H9 (cell line): Measurements from ENCODE around the gene MRPL48. TPM values are rescaled to one million over a fixed set of nuclear protein-coding genes. Genes with fewer than 3 reads are reported as not detected.

Experiments used
- DNase-seq: peaks from one replicate; pipeline ENCODE4 v3.0.0-alpha.2; 2017
- H2AFZ ChIP-seq: one replicate; pipeline ENCODE4 v1.6.1; 2013; ENCODE audit warnings: mild to moderate bottlenecking, low read length, control low read depth, moderate library complexity
- H2AK5ac ChIP-seq: 2 replicates; pipeline ENCODE4 v1.6.1; 2013; ENCODE audit warnings: low read length, control low read depth, mixed read lengths; ENCODE audit not compliant: insufficient read length
- H2BK120ac ChIP-seq: one replicate; pipeline ENCODE4 v1.6.1; 2013; ENCODE audit warnings: low read depth, mild to moderate bottlenecking, low read length, control low read depth, inconsistent platforms; ENCODE audit not compliant: poor library complexity, severe bottlenecking
- H2BK12ac ChIP-seq: 2 replicates; pipeline ENCODE4 v1.6.1; 2013; ENCODE audit warnings: low read length, control low read depth, mixed read lengths, low read depth; ENCODE audit not compliant: insufficient read length
- H2BK15ac ChIP-seq: 2 replicates; pipeline ENCODE4 v1.6.1; 2013; ENCODE audit warnings: low read depth, low read length, control low read depth
- H2BK20ac ChIP-seq: one replicate; pipeline ENCODE4 v1.6.1; 2013; ENCODE audit warnings: low read depth, mild to moderate bottlenecking, low read length, control low read depth, inconsistent platforms; ENCODE audit not compliant: poor library complexity, severe bottlenecking
- H2BK5ac ChIP-seq: 2 replicates; pipeline ENCODE4 v1.6.1; 2013; ENCODE audit warnings: low read length, control low read depth, mixed read lengths; ENCODE audit not compliant: insufficient read length
- H3K14ac ChIP-seq: 2 replicates; pipeline ENCODE4 v1.6.1; 2013; ENCODE audit warnings: low read length, control low read depth; ENCODE audit not compliant: insufficient read depth
- H3K18ac ChIP-seq: 2 replicates; pipeline ENCODE4 v1.6.1; 2013; ENCODE audit warnings: low read depth, mild to moderate bottlenecking, mixed read lengths, low read length, control low read depth; ENCODE audit not compliant: insufficient read length
- H3K23ac ChIP-seq: 2 replicates; pipeline ENCODE4 v1.6.1; 2013; ENCODE audit warnings: low read length, control low read depth, mixed read lengths, low read depth; ENCODE audit not compliant: insufficient read length
- H3K23me2 ChIP-seq: 2 replicates; pipeline ENCODE4 v1.6.1; 2013; ENCODE audit warnings: low read depth, mild to moderate bottlenecking, mixed read lengths, low read length, control low read depth; ENCODE audit not compliant: insufficient read length, poor library complexity, severe bottlenecking
- H3K27ac ChIP-seq: 2 replicates; pipeline ENCODE4 v1.5.1; 2013; ENCODE audit warnings: low read length, control low read depth, mixed read lengths, low read depth; ENCODE audit not compliant: insufficient read length
- H3K27me3 ChIP-seq: 2 replicates; pipeline ENCODE4 v1.6.1; 2013; ENCODE audit warnings: low read length, control low read depth, inconsistent platforms; ENCODE audit not compliant: insufficient read depth
- H3K4ac ChIP-seq: 2 replicates; pipeline ENCODE4 v1.6.1; 2013; ENCODE audit warnings: low read depth, mild to moderate bottlenecking, control low read depth, inconsistent platforms, low read length, moderate library complexity
- H3K4me1 ChIP-seq: 2 replicates; pipeline ENCODE4 v1.6.1; 2013; ENCODE audit warnings: low read length, control low read depth, inconsistent platforms; ENCODE audit not compliant: insufficient read depth
- H3K4me2 ChIP-seq: 2 replicates; pipeline ENCODE4 v1.6.1; 2013; ENCODE audit warnings: low read length, control low read depth, mixed read lengths; ENCODE audit not compliant: insufficient read length, insufficient read depth
- H3K56ac ChIP-seq: 2 replicates; pipeline ENCODE4 v1.6.1; 2013; ENCODE audit warnings: low read depth, mild to moderate bottlenecking, mixed read lengths, low read length, control low read depth; ENCODE audit not compliant: insufficient read length
- H3K79me1 ChIP-seq: 2 replicates; pipeline ENCODE4 v1.6.1; 2013; ENCODE audit warnings: low read depth, mild to moderate bottlenecking, moderate library complexity, low read length, control low read depth, inconsistent platforms; ENCODE audit not compliant: insufficient read depth, poor library complexity, severe bottlenecking
- H3K79me2 ChIP-seq: 2 replicates; pipeline ENCODE4 v1.6.1; 2013; ENCODE audit warnings: low read length, control low read depth, inconsistent platforms; ENCODE audit not compliant: insufficient read depth
- H3K9ac ChIP-seq: 2 replicates; pipeline ENCODE4 v1.6.1; 2013; ENCODE audit warnings: low read length, control low read depth, mixed read lengths; ENCODE audit not compliant: insufficient read length; ENCODE audit errors: extremely low read depth
- H3K9me3 ChIP-seq: one replicate; pipeline ENCODE4 v1.6.1; 2013; ENCODE audit warnings: low read depth, low read length, inconsistent platforms; ENCODE audit not compliant: control insufficient read depth
- H3T11ph ChIP-seq: one replicate; pipeline ENCODE4 v1.6.1; 2013; ENCODE audit warnings: mild to moderate bottlenecking, low read length, control low read depth, inconsistent platforms
- H4K20me1 ChIP-seq: one replicate; pipeline ENCODE4 v1.6.1; 2013; ENCODE audit not compliant: control insufficient read depth, insufficient read length, insufficient read depth
- H4K5ac ChIP-seq: 2 replicates; pipeline ENCODE4 v1.6.1; 2013; ENCODE audit warnings: low read depth, mild to moderate bottlenecking, mixed read lengths, low read length, control low read depth; ENCODE audit not compliant: insufficient read length
- H4K8ac ChIP-seq: replicated peaks from 2 replicates; pipeline ENCODE4 v1.6.1; 2013; ENCODE audit warnings: low read length, control low read depth, mixed read lengths, low read depth; ENCODE audit not compliant: insufficient read length
- H4K91ac ChIP-seq: 2 replicates; pipeline ENCODE4 v1.6.1; 2013; ENCODE audit warnings: low read depth, mild to moderate bottlenecking, moderate library complexity, mixed read lengths, low read length, control low read depth; ENCODE audit not compliant: insufficient read length
- H3K27ac Mint-ChIP-seq, 3 experiments: 2 replicates in 2 of 3; 3 replicates in 1 of 3; pipeline ENCODE4 v1.8.0; 2020 to 2021; ENCODE audit warnings: mixed read lengths in 3 of 3, mild to moderate bottlenecking in 1 of 3, moderate library complexity in 1 of 3
- H3K27me3 Mint-ChIP-seq: 2 replicates; pipeline ENCODE4 v1.8.0; 2021; ENCODE audit warnings: low read depth, mild to moderate bottlenecking, moderate library complexity, mixed read lengths
- H3K36me3 Mint-ChIP-seq, 3 experiments: 2 replicates in 2 of 3; 3 replicates in 1 of 3; pipeline ENCODE4 v1.8.0; 2020 to 2021; ENCODE audit warnings: low read depth in 3 of 3, mixed read lengths in 3 of 3; ENCODE audit not compliant: insufficient read depth in 1 of 3
- H3K4me1 Mint-ChIP-seq, 2 experiments: 2 replicates each; pipeline ENCODE4 v1.8.0; 2020; ENCODE audit warnings: mixed read lengths in 2 of 2
- H3K4me3 Mint-ChIP-seq, 2 experiments: 2 replicates in 1 of 2; 3 replicates in 1 of 2; pipeline ENCODE4 v1.8.0; 2020 to 2021; ENCODE audit warnings: mild to moderate bottlenecking in 2 of 2, mixed read lengths in 2 of 2, moderate library complexity in 1 of 2
- H3K9me3 Mint-ChIP-seq, 2 experiments: 2 replicates in 1 of 2; 3 replicates in 1 of 2; pipeline ENCODE4 v1.8.0; 2020; ENCODE audit warnings: mild to moderate bottlenecking in 2 of 2, mixed read lengths in 2 of 2, moderate library complexity in 1 of 2
- CTCF ChIP-seq: fragments of 200-600 bp; sonication (generic); conservative IDR thresholded peaks from 3 replicates; pipeline ENCODE4 v1.8.0; 2021; ENCODE audit warnings: antibody characterized with exemption, mild to moderate bottlenecking
- WGBS: extraction: QIAGEN DNeasy Blood & Tissue Kit; methylation state at CpG from one replicate; pipeline ENCODE4 v1.1.7; 2013; ENCODE audit warnings: missing lambda C conversion rate, low lambda C conversion rate, mixed read lengths; ENCODE audit not compliant: insufficient read length; ENCODE audit errors: extremely low coverage; 5-methylcytosine and 5-hydroxymethylcytosine counted together
- total RNA-seq: library from RNA; stranded (reverse); gene quantifications from 2 replicates; pipeline ENCODE4 v1.2.1, GENCODE V29; 2021

Gene MRPL48
- total RNA-seq, 1 experiment from 2014 or later, result 36.4 TPM

DNA sequence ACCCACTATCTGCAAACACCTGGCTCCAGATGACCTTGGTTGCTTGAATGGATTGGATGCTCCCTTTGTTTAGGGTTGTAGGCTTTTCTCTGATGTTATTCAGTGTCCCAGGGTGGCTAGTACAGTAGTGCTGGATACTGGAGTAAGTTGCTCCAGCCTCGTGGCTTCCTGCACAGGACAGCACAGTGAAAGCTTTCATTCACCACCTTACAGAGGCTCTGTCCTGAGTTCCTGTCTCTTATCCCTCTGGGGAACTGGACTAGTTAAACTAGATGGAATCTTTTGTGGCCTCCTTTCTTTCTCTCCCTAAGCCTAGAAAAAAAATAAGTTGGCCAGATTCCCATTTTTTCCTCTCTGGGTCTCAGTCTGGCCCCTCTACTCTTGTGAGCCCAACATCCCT lies 42.6 kb downstream of the MRPL48 start:
- Histone ChIP-seq H2AFZ (no peak overlapping the region), H3K56ac (no peak overlapping the region), H2BK120ac (no peak overlapping the region), H3K23me2 (no peaks in the 10 kb centered on the region), H3K79me1 (no peaks in the 10 kb centered on the region), H2BK12ac (no peak overlapping the region), H2BK20ac (no peak overlapping the region), H3K4me2 (no peak overlapping the region), H3K9ac (no peak overlapping the region), H3K27ac (no peak overlapping the region), H2BK5ac (no peak overlapping the region), H3K9me3 (no peaks in the 10 kb centered on the region), H4K5ac (no peak overlapping the region), H3K18ac (no peak overlapping the region), H3K23ac (no peak overlapping the region), H3K4me1 (no peaks in the 10 kb centered on the region), H3T11ph (no peak overlapping the region), H3K79me2 (no peaks in the 10 kb centered on the region), H4K91ac (no peak overlapping the region), H3K4ac (no peak overlapping the region), H2AK5ac (no peak overlapping the region), H3K14ac (no peak overlapping the region), H4K20me1 (no peaks in the 10 kb centered on the region), H3K27me3 (no peaks in the 10 kb centered on the region), H2BK15ac (no peak overlapping the region), H4K8ac (no peak overlapping the region)
- H3K4me1 Mint-ChIP-seq, result no peaks in the 10 kb centered on the region
- H3K9me3 Mint-ChIP-seq, result no peaks in the 10 kb centered on the region
- no peaks in the 10 kb centered on the region for H3K27me3 Mint-ChIP-seq
- no peak overlapping the region for H3K4me3 Mint-ChIP-seq
- no peak for TF ChIP-seq CTCF
- no CpG with 5 or more reads among the region's 1 CpG for whole genome bisulfite sequencing
- peaks cover 0 to 17% (median 4%) of the 10 kb centered on the region in 3 experiments; a peak in 3 of 7 replicates for H3K36me3 Mint-ChIP-seq
- no peak for DNase-seq
- H3K27ac Mint-ChIP-seq, result peak overlapping the region in 2 of 3 experiments; percentile 46 to 62; a peak in 2 of 7 replicates
